Stomach (tissue), 9 donors: ENCODE results near the gene DNAAF1. TPM values are rescaled to one million over a fixed set of nuclear protein-coding genes. Genes with fewer than 3 reads are reported as not detected.

Source experiments
- DNase-seq, 2 donors: peaks; one replicate each; pipeline versions ENCODE4 v3.0.0 to v3.0.0-alpha.2; 2013 to 2019
- H3K27ac ChIP-seq, 5 donors: fragments of 200-600 bp in 4 of 5; sonication (generic) in 4 of 5; one replicate each; pipeline ENCODE4 v1.5.1; 2013 to 2019; ENCODE audit warnings: mild to moderate bottlenecking in 1 of 5, moderate library complexity in 1 of 5
- H3K27me3 ChIP-seq, 3 donors: fragments of 200-600 bp; sonication (generic); one replicate each; pipeline ENCODE4 v1.5.1; 2017 to 2019; ENCODE audit warnings: mixed run types in 1 of 3
- H3K36me3 ChIP-seq, 4 donors: fragments of 200-600 bp; sonication (generic); 1 replicate in 3 of 4; 2 replicates in 1 of 4; pipeline ENCODE4 v1.5.1; 2016 to 2019
- H3K4me1 ChIP-seq, 4 donors: fragments of 200-600 bp; sonication (generic); one replicate each; pipeline ENCODE4 v1.5.1; 2016 to 2019
- H3K4me3 ChIP-seq, 4 donors: fragments of 200-600 bp; sonication (generic) in 3 of 4; one replicate each; pipeline ENCODE4 v1.5.1; 2016 to 2019; ENCODE audit warnings: mild to moderate bottlenecking in 1 of 4
- H3K9me3 ChIP-seq, 4 donors: fragments of 200-600 bp; sonication (generic); one replicate each; pipeline ENCODE4 v1.5.1; 2016 to 2019
- CTCF ChIP-seq, 7 experiments: fragments of 450-650 bp in 4 of 7; fragments of 200-600 bp in 3 of 7; sonication (generic) in 3 of 7; IDR thresholded peaks; one replicate each; pipeline ENCODE4 v1.5.1; 2016 to 2019; ENCODE audit warnings: antibody characterized with exemption in 7 of 7, control low read depth in 2 of 7, mild to moderate bottlenecking in 1 of 7
- EP300 ChIP-seq: sonication (generic); formaldehyde crosslinking; IDR thresholded peaks from one replicate; pipeline ENCODE4 v1.6.1; 2017; ENCODE audit warnings: antibody characterized with exemption
- POLR2A ChIP-seq, 4 donors: fragments of 450-650 bp; IDR thresholded peaks; one replicate each; pipeline ENCODE4 v1.6.1; 2016; ENCODE audit warnings: antibody characterized with exemption in 4 of 4, control low read depth in 2 of 4, mild to moderate bottlenecking in 1 of 4, moderate library complexity in 1 of 4
- POLR2AphosphoS5 ChIP-seq, 3 donors: sonication (generic); formaldehyde crosslinking; IDR thresholded peaks; one replicate each; pipeline ENCODE4 v1.6.1; 2016; ENCODE audit warnings: antibody characterized with exemption in 3 of 3
- WGBS, 5 donors: extraction: QIAGEN DNeasy Blood & Tissue Kit in 3 of 5; methylation state at CpG; one replicate each; pipeline versions ENCODE4 v1.1.5 to v1.1.7; 2013 to 2018; 5-methylcytosine and 5-hydroxymethylcytosine counted together
- intact Hi-C: fragments of 100-400 bp; cut with DNase I; formaldehyde crosslinking; loops from one replicate; pipeline ENCODE4 v1.15.1; 2023; ENCODE audit warnings: low total_unique reads
- polyA plus RNA-seq, 3 donors: library from polyadenylated mRNA; stranded (reverse); fragments of 200-250 nt; gene quantifications; one replicate each; pipeline ENCODE4 v1.2.3, GENCODE V29; 2013
- total RNA-seq, 5 donors: library from RNA; depleted of rRNA; stranded (reverse); fragments of >200 nt; gene quantifications; one replicate each; pipeline versions ENCODE4 v1.1.0 to v1.2.3, GENCODE V29; 2014 to 2016
- donor health status: healthy with polysubstance abuse.
- donor health status: Bipolar disorder and iron deficiency.
- donor health status: healthy.

The DNAAF1 gene
- total and polyA plus RNA-seq, 8 donors, result 0.37 to 11.4 (median 1.4) TPM; not detected in 3

- no peak for TF ChIP-seq POLR2AphosphoS5 (IDR thresholded peaks at IDR 0.05)
- no peak for TF ChIP-seq POLR2A (IDR thresholded peaks at IDR 0.05)
- TF ChIP-seq CTCF (IDR thresholded peaks at IDR 0.05), result no peak
- no peak for TF ChIP-seq EP300
- Histone ChIP-seq H3K36me3 (no peaks in the 10 kb centered on the region), H3K4me1 (peaks cover 0 to 15% (median 7%) of the 10 kb centered on the region in 4 donors), H3K27me3 (no peaks in the 10 kb centered on the region), H3K27ac (no peak overlapping the region), H3K9me3 (no peaks in the 10 kb centered on the region), H3K4me3 (no peak overlapping the region)
- intact Hi-C loops, result no loop called here
- 86 to 92% (median 89%) methylated on average over 7 to 8 of the region's 8 CpGs for WGBS, 5 donors
- DNase-seq, result no peak
Observed at GRCh38 chr16:84137287-84137686, 7.8 kb upstream of the DNAAF1 start.

GRCh38 chr16:84137769-84138357 lies 7.2 kb upstream of the DNAAF1 start:
- Histone ChIP-seq H3K4me1 (peaks cover 0 to 15% (median 7%) of the 10 kb centered on the region in 4 donors), H3K36me3 (no peaks in the 10 kb centered on the region), H3K4me3 (no peak overlapping the region), H3K9me3 (no peaks in the 10 kb centered on the region), H3K27me3 (no peaks in the 10 kb centered on the region), H3K27ac (no peak overlapping the region)
- TF ChIP-seq CTCF (IDR thresholded peaks at IDR 0.05) (no peak), POLR2A (IDR thresholded peaks at IDR 0.05) (no peak), POLR2AphosphoS5 (IDR thresholded peaks at IDR 0.05) (no peak), EP300 (no peak)
- no peak for DNase-seq
- intact Hi-C loops, result no loop called here
- WGBS, 5 donors, result 76 to 87% (median 84%) methylated on average over 7 of the region's 7 CpGs

DNA sequence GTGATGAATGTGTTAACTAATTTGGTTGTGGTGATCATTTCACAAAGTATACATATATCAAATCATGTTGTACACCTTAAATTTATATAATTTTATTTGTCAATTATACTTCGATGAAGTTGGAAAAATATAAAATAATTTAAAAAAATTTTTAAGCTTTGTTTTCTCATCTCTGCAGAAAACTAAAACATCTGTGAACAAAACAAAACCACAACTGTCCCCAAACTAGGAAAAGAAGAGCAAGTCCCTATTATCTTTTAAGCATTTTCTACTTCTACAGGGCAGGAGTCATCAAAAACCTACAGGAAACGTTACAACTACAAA lies 6.6 kb upstream of the DNAAF1 start:
- no peak for TF ChIP-seq POLR2AphosphoS5 (IDR thresholded peaks at IDR 0.05)
- TF ChIP-seq EP300, result no peak
- TF ChIP-seq CTCF (IDR thresholded peaks at IDR 0.05), result no peak
- TF ChIP-seq POLR2A (IDR thresholded peaks at IDR 0.05), result no peak
- no peaks in the 10 kb centered on the region for H3K27me3 ChIP-seq
- H3K36me3 ChIP-seq, result no peaks in the 10 kb centered on the region
- H3K27ac ChIP-seq, result peak overlapping the region in 1 of 5 donors; percentile 57
- H3K4me1 ChIP-seq, result peaks cover 2 to 18% (median 7%) of the 10 kb centered on the region in 4 donors
- intact Hi-C loops, result no loop called here
- DNase-seq, result no peak
- H3K4me3 ChIP-seq, result no peak overlapping the region
- no peaks in the 10 kb centered on the region for H3K9me3 ChIP-seq
- 42 to 56% (median 52%) methylated on average over 2 of the region's 2 CpGs for WGBS, 5 donors

GRCh38 chr16:84138824-84139627 lies 6.1 kb upstream of the DNAAF1 start:
- peaks cover 8 to 23% (median 12%) of the 10 kb centered on the region in 4 donors for H3K4me1 ChIP-seq

More at GRCh38 chr16:84138824-84139627, 6.1 kb upstream of the DNAAF1 start:
- no peaks in the 10 kb centered on the region for H3K27me3 ChIP-seq
- no peak overlapping the region for H3K4me3 ChIP-seq
- H3K36me3 ChIP-seq, result no peaks in the 10 kb centered on the region
- H3K9me3 ChIP-seq, result no peaks in the 10 kb centered on the region
- TF ChIP-seq EP300 (no peak), POLR2A (IDR thresholded peaks at IDR 0.05) (no peak), CTCF (IDR thresholded peaks at IDR 0.05) (no peak), POLR2AphosphoS5 (IDR thresholded peaks at IDR 0.05) (no peak)
- WGBS, 5 donors, result 39 to 67% (median 53%) methylated on average over 13 to 14 of the region's 14 CpGs
- peak overlapping the region in 4 of 5 donors; percentile 8 to 68 (median 40) for H3K27ac ChIP-seq
- intact Hi-C loops, result no loop called here
- DNase-seq, result peak; percentile 37 to 84
